Activated B cell treated with CpG ODN at 0.5 μM for 24 hours (primary cell): ENCODE results near the gene UNC119B. TPM values are rescaled to one million over a fixed set of nuclear protein-coding genes. Genes with fewer than 3 reads are reported as not detected.
"Not testable (repeated sequence)": the region's sequence is repeated elsewhere in the genome, so short reads cannot be mapped to it uniquely, and the experiment has no call there.

Source experiments
- ATAC-seq: fragments of 200-7000 bp; cut with Tn5 transposase; one replicate; pipeline ENCODE4 v1.10.0; 2021; ENCODE audit warnings: low read depth, mild to moderate bottlenecking, moderate library complexity
- CTCF ChIA-PET: fragments of 350-600 bp; sonication (Branson Sonifier 250); formaldehyde crosslinking; loops from one replicate; lab custom pipeline; 2021; ENCODE audit warnings: antibody characterized with exemption; lab: Charles Lee
- POLR2A ChIA-PET: fragments of 350-600 bp; sonication (Branson Sonifier 250); formaldehyde crosslinking; loops from one replicate; lab custom pipeline; 2021; ENCODE audit warnings: antibody characterized with exemption; lab: Charles Lee
- DNase-seq: peaks from one replicate; pipeline ENCODE4 v3.0.0; 2022
- H3K27ac Mint-ChIP-seq: one replicate; pipeline ENCODE4 v1.8.0; 2020; ENCODE audit warnings: mixed read lengths
- H3K27me3 Mint-ChIP-seq: one replicate; pipeline ENCODE4 v1.8.0; 2021; ENCODE audit warnings: mixed read lengths
- H3K36me3 Mint-ChIP-seq: one replicate; pipeline ENCODE4 v1.8.0; 2021; ENCODE audit warnings: low read depth, mixed read lengths
- H3K4me1 Mint-ChIP-seq: one replicate; pipeline ENCODE4 v1.8.0; 2021; ENCODE audit warnings: mixed read lengths
- H3K4me3 Mint-ChIP-seq: one replicate; pipeline ENCODE4 v1.8.0; 2020; ENCODE audit warnings: mild to moderate bottlenecking, mixed read lengths
- H3K9me3 Mint-ChIP-seq: one replicate; pipeline ENCODE4 v1.8.0; 2020; ENCODE audit warnings: mixed read lengths
- CTCF ChIP-seq: fragments of 200-600 bp; IDR thresholded peaks from one replicate; pipeline ENCODE4 v1.8.0; 2022; ENCODE audit warnings: antibody characterized with exemption, mild to moderate bottlenecking
- intact Hi-C: fragments of 100-400 bp; cut with micrococcal nuclease; formaldehyde crosslinking; loops from one replicate; pipeline ENCODE4 v1.15.1; 2024
- total RNA-seq: library from RNA; stranded (reverse); gene quantifications from 2 replicates; pipeline ENCODE4 v1.2.3, GENCODE V29; 2022

The UNC119B gene
- total RNA-seq, 1 donor from 2014 or later = 18.5 TPM

- intact Hi-C loops = loop anchor here (1.0 to 5.0 kb wide), 4 partner anchors 16 to 179 kb away; partner anchors contain the start of genes POP5, SPPL3 and UNC119B
- ChIA-PET CTCF (interaction anchor here (0.8 kb wide), 1 partner anchor 15 kb away, joined by 3 read pairs; no protein-coding TSS in a partner anchor), POLR2A (interaction anchor here (0.6 to 0.9 kb wide), 3 partner anchors 10 to 257 kb away, joined by 3 to 5 read pairs (median 3); no protein-coding TSS in a partner anchor)
- no peak for TF ChIP-seq CTCF
- H3K4me1 Mint-ChIP-seq = peaks cover 28% of the 10 kb centered on the region
- DNase-seq = peak; percentile 92
- peak within 1 kb of the TSS; percentile 86 for H3K4me3 Mint-ChIP-seq
- no peaks in the 10 kb centered on the region for H3K9me3 Mint-ChIP-seq
- no peaks in the 10 kb centered on the region for H3K27me3 Mint-ChIP-seq
- peak within 1 kb of the TSS; percentile 70 for H3K27ac Mint-ChIP-seq
- peak; percentile 99 for ATAC-seq
- H3K36me3 Mint-ChIP-seq = peaks cover 34% of the 10 kb centered on the region
These were observed 15.6 kb downstream of the UNC119B start, which contains the start of gene ACADS for GRCh38 chr12:120725659-120726509. Gene ACADS, plus strand, starts transcription at chr12:120725826. Its CDS starts 60 bp downstream, at chr12:120725886.

- peaks cover 30% of the 10 kb centered on the region for H3K36me3 Mint-ChIP-seq
- peak overlapping the region; percentile 86 for H3K4me3 Mint-ChIP-seq
- H3K27me3 Mint-ChIP-seq = no peaks in the 10 kb centered on the region
- ChIA-PET POLR2A (no interaction called here), CTCF (no interaction called here)
- no peak for TF ChIP-seq CTCF
- H3K9me3 Mint-ChIP-seq = no peaks in the 10 kb centered on the region
- peaks cover 24% of the 10 kb centered on the region for H3K4me1 Mint-ChIP-seq
- H3K27ac Mint-ChIP-seq = no peak overlapping the region
- DNase-seq (no peak), ATAC-seq (no peak)
- intact Hi-C loops = loop anchor here (2.0 to 5.0 kb wide), 2 partner anchors 144 to 178 kb away; partner anchors contain the start of genes POP5 and SPPL3
These were observed 16.2 kb downstream of the UNC119B start for GRCh38 chr12:120726510-120726793.

GRCh38 chr12:120726961-120727360 lies 16.7 kb downstream of the UNC119B start:
- CTCF ChIA-PET = no interaction called here
- Mint-ChIP-seq H3K4me3 (no peak overlapping the region), H3K27ac (no peak overlapping the region), H3K4me1 (peaks cover 19% of the 10 kb centered on the region), H3K36me3 (peaks cover 30% of the 10 kb centered on the region), H3K27me3 (no peaks in the 10 kb centered on the region), H3K9me3 (no peaks in the 10 kb centered on the region)
- intact Hi-C loops = loop anchor here (2.0 to 5.0 kb wide), 2 partner anchors 145 to 178 kb away; partner anchors contain the start of genes POP5 and SPPL3
- TF ChIP-seq CTCF = no peak
- POLR2A ChIA-PET = no interaction called here
- ATAC-seq = no peak
- no peak for DNase-seq

GRCh38 chr12:120732198-120732597 lies 21.9 kb downstream of the UNC119B start:
- H3K4me1 Mint-ChIP-seq, H3K9me3 Mint-ChIP-seq, ATAC-seq, POLR2A ChIA-PET, CTCF ChIA-PET, intact Hi-C loops, H3K27me3 Mint-ChIP-seq, H3K27ac Mint-ChIP-seq, DNase-seq, H3K4me3 Mint-ChIP-seq: not testable (repeated sequence)
- H3K36me3 Mint-ChIP-seq = peaks cover 14% of the 10 kb centered on the region

- no peak overlapping the region for H3K27ac Mint-ChIP-seq
- no peak for ATAC-seq
- no peak for TF ChIP-seq CTCF
These were observed 23.3 kb downstream of the UNC119B start for GRCh38 chr12:120733574-120733973.

More at GRCh38 chr12:120733574-120733973, 23.3 kb downstream of the UNC119B start:
- H3K9me3 Mint-ChIP-seq = no peaks in the 10 kb centered on the region
- peaks cover 11% of the 10 kb centered on the region for H3K36me3 Mint-ChIP-seq
- H3K27me3 Mint-ChIP-seq = no peaks in the 10 kb centered on the region
- H3K4me3 Mint-ChIP-seq = no peak overlapping the region
- ChIA-PET CTCF (no interaction called here), POLR2A (no interaction called here)
- no peaks in the 10 kb centered on the region for H3K4me1 Mint-ChIP-seq
- intact Hi-C loops = no loop called here
- DNase-seq = no peak
